Fibroblast of the aortic adventitia (primary cell): ENCODE measurements around the gene SLC34A2. TPM values are rescaled to one million over a fixed set of nuclear protein-coding genes. Genes with fewer than 3 reads are reported as not detected.
A peak's percentile ranks its signal among the peaks of the same experiment; 100 is the strongest.

Source experiments
- DNase-seq: peaks from one replicate; pipeline ENCODE4 v3.0.0-alpha.2; 2010; ENCODE audit warnings: low read depth
- H3K4me3 ChIP-seq: 2 replicates; pipeline ENCODE4 v1.5.1; 2011; ENCODE audit warnings: low read depth, mild to moderate bottlenecking, control low read depth, low read length, moderate library complexity
- total RNA-seq: library from RNA; depleted of rRNA; stranded (reverse); fragments of >200 nt; gene quantifications from 2 replicates; pipeline ENCODE4 v1.2.3, GENCODE V29; 2012; ENCODE audit warnings: low replicate concordance
- TF ChIP-seq, protein P1 (sequence below): IDR thresholded peaks from 2 replicates; pipeline ENCODE4 v1.5.1; 2011; ENCODE audit warnings: mild to moderate bottlenecking, low read length, control low read depth, inconsistent platforms; ENCODE audit not compliant: insufficient read depth

Gene SLC34A2
- total RNA-seq, 1 donor: not detected

- no peak overlapping the region for H3K4me3 ChIP-seq
- TF ChIP-seq, protein P1, sequence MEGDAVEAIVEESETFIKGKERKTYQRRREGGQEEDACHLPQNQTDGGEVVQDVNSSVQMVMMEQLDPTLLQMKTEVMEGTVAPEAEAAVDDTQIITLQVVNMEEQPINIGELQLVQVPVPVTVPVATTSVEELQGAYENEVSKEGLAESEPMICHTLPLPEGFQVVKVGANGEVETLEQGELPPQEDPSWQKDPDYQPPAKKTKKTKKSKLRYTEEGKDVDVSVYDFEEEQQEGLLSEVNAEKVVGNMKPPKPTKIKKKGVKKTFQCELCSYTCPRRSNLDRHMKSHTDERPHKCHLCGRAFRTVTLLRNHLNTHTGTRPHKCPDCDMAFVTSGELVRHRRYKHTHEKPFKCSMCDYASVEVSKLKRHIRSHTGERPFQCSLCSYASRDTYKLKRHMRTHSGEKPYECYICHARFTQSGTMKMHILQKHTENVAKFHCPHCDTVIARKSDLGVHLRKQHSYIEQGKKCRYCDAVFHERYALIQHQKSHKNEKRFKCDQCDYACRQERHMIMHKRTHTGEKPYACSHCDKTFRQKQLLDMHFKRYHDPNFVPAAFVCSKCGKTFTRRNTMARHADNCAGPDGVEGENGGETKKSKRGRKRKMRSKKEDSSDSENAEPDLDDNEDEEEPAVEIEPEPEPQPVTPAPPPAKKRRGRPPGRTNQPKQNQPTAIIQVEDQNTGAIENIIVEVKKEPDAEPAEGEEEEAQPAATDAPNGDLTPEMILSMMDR: no peak
- no peak for DNase-seq
These were observed 40.8 kb downstream of the SLC34A2 start for GRCh38 chr4:25696409-25696808.

- H3K4me3 ChIP-seq: no peak overlapping the region
- TF ChIP-seq, protein P1: no peak
- DNase-seq: no peak
These were observed 41.9 kb downstream of the SLC34A2 start for GRCh38 chr4:25697516-25697915.

DNA sequence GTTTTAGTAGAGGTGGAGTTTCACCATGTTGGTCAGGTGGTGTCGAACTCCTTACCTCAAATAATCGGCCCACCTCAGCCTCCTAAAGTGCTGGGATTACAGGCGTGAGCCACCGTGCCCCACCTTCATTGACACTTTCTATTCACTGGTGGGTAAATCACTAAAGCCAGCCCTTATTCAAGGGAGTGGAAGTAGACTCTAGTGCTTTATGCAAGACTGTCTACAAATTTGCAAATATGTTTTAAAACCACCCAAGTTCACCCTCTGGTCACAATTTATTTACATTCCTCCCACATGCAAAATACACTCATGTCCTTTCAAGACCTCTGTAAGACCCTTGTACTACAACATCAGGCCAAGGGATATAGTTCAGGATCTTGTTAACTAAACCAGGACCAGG, 45.0 kb downstream of the SLC34A2 start:
- no peak for DNase-seq
- TF ChIP-seq, protein P1: no peak
- H3K4me3 ChIP-seq: no peak overlapping the region

DNA sequence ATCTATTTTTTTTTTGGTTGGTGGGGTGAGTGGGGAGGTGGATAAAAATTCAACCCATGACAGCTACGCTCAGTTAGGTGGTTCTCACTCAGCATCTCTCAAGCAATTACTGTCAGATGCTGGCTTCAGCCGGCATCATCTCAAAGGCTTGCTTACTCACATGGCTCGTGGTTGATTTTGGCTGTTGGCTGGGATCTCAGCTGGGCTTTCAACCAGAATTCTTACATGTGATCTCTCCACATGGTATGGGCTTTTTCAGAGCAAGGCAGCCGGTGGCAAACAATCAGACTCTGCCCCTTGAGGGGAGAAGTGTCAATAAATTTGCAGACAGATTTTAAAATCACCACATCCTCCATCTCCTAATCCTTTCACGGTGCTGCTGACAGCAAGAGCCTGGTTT, 47.2 kb downstream of the SLC34A2 start:
- TF ChIP-seq, protein P1: peak; percentile 41
- DNase-seq: peak; percentile 89
- no peak overlapping the region for H3K4me3 ChIP-seq

DNA sequence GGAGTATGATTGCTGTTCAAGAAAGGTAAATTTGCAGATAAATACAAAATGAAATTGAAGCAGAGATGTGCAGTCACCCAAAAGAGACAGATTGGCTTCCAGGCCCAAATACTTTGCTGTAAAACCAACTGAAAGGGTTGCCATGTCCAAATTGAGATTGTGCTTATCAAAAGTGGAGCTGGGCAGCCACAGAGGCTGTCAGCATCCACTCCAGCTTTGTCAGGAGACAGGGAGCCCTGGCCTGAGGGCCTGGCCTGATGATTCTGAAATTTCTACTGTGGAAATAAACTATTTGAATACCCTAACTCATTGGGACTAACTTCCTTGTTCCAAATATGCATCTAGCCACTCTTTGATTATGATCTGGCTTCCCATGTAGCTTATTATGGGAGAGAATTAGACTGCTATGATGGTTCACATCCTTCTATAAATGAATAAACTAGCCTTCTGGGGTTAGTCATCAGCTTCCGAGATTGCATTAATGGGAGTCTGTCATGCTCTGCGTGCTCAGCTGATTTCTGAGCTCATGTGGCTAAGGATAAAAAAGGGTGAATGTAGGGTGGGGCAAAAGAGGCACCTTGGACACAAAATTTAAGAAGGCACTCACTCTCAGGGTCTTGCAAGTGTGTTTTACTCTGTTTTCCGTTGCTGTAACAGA, 48.2 kb downstream of the SLC34A2 start:
- DNase-seq: peak; percentile 49
- TF ChIP-seq, protein P1: no peak

GRCh38 chr4:25704516-25704915, 48.9 kb downstream of the SLC34A2 start:
- DNase-seq: no peak

More for the DNA sequence above, 48.2 kb downstream of the SLC34A2 start:
- H3K4me3 ChIP-seq: no peak overlapping the region

More at GRCh38 chr4:25704516-25704915, 48.9 kb downstream of the SLC34A2 start:
- TF ChIP-seq, protein P1: no peak
- no peak overlapping the region for H3K4me3 ChIP-seq
